SHP77 (cell line): ENCODE data around the gene LRMDA.

ENCODE experiments used
- DNase-seq, 2 experiments: peaks; one replicate each; lab custom pipeline; 2025; lab: John Stamatoyannopoulos, UW

The LRMDA gene

DNA sequence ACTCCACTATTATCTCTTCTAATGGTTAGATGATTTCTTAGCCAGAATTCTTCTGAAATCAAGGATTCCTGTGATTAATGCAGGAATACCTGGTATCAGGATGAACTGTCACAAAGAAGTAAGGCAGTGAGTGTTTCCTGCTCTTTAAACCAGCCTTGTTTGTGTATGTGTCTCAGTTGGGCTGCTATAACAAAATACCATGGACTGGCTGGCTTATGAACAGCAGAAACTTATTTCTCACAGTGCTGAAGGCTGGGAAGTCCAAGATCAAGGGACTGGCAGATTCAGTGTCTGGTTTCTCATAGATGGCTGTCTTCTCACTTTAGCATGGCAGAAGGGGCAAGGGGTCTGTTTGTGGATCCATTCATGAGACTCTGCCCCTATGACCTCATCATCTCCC lies 42.7 kb downstream of the LRMDA start:
- no peak for DNase-seq

DNA sequence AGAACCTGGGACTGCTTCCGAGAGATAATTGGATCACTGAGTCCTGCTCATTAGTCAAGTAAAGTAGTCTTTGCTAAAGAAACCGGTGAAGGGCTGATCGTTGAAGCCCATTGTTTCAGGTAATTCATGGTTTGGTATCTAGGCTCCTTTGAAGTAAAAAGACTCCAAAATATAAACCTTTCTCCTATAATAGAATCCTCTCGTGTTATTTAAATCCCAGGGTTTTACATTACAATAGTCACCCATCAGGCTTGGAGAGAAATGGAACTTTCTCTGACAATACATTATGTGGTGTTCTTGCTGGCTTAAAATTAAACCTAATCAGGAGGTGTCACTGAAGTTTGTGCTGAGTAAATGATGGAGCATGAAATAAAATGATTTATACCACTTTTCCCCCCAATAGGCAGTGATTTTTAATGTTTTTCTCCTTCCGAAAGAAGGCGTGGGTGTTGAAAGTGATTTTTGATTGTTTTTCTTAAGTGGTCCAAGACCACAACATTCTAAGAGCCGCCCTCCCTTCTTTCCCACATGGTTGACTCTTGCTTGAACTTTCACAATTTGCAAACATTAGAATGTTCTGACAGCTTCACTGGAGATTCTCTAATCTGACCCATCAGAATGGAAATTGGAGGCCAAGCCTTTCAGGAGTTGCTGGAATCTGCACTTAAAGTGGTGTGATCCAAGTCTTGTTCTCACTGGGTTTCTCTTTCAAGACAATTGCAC lies 44.2 kb downstream of the LRMDA start:
- DNase-seq, result no peak

DNA sequence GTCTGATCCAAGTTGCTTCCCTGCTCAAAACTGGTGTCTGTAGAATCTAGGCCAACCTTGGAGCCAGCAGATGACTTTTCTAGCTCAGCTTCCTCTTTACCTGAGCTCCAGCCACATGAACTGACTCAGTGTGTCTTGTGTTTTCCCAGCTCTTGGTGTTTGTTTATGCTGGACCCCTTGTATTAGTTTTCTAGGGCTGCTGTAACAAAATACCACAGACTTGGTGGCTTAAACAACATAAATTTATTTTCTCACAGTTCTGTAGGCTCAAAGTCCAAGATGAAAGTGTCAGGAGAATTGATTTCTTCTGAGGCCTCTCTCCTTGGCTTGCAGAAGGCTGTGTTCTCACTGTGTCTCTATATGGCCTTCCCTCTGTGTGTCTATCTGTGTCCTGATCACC lies 45.1 kb downstream of the LRMDA start:
- no peak for DNase-seq

DNA sequence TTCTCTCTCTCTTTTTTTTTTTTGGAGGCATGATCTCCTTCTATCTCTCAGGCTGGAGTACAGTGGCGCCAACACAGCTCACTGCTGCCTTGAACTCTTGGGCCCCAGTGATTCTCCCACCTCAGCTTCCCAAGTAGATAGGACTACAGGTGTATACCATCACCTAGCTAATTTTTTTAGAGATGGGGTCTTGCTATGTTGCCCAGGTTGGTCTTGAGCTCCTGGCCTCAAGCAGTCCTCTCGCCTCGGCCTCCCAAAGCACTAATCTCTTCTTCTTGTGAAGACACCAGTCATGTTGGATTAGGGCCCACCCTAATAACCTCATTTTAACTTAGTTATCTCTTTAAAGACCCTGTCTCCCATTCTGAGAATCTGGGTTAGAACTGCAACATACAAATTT lies 45.6 kb downstream of the LRMDA start:
- no peak for DNase-seq

DNA sequence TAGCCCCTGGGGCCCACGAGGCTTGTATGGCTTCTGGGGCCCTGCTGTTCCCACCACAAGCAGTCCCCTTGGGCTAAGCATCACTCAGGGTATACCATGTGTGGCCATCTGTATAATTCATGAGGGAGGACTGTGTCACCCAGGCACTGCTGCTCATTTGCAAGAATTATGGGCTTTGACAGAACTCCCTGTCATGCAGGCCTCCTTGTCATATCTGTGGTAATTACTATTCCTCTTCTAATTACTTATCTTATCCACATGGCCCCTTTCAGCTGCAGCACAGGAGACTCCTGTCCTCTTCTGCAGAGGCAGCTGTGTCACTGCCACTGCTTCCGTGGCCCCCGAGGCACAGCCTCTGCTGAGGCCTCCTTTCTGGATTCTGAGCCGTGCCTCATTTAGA lies 46.3 kb downstream of the LRMDA start:
- no peak for DNase-seq

DNA sequence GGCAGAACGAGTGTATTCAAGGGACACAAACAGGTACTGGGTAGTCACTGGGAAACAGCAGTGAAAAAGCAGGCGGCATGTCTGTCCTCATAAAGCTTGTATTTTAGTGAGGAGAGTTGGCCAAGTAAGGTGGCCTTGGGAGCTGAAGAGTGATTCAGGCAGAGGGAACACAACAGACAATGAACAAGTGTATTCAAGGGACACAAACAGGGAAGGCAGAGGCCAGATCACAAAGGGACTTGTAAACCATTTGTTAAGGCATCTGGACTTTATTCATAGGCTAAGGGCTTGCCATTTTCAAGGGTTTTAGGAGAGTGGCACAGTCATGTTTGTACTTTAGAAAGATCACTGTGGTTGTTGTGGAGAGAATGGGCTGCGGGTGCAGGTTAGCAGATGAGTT lies 49.0 kb downstream of the LRMDA start:
- no peak for DNase-seq

DNA sequence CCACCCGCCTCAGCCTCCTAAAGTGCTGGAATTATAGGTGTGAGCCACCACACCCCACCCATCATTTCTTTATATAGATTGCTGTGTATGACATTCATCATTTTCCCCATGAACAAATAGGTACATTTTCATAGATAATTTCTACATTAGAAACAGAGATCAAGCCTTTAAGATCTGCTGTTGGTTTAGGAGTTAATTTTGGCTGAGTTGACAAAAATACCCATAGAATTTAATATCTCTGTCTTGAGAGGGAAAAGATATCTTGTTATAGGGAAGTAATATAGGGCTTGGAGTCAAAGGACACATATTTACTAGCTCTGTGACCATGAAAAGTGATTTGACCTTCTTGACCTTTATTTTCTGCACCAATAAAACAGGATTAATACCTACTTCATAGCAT lies 51.8 kb downstream of the LRMDA start:
- no peak for DNase-seq

DNA sequence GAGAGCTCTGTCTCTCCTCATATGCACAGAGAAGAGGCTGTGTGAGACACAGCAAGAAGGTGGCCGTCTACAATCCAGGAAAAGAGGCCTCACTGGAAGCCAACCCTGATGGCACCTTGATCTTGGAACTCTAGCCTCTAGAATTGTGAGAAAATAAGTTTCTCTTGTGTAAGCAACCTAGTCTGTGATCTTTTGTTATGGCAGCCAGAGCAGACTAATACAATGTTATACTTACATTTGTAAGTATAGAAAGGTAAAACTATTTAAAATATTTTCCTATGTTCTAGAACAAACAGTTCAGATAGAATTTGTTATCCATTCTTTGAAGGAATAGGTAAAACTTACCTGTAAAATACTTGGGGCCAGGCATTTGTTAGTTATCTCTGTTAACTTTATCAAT lies 53.3 kb downstream of the LRMDA start:
- no peak for DNase-seq

DNA sequence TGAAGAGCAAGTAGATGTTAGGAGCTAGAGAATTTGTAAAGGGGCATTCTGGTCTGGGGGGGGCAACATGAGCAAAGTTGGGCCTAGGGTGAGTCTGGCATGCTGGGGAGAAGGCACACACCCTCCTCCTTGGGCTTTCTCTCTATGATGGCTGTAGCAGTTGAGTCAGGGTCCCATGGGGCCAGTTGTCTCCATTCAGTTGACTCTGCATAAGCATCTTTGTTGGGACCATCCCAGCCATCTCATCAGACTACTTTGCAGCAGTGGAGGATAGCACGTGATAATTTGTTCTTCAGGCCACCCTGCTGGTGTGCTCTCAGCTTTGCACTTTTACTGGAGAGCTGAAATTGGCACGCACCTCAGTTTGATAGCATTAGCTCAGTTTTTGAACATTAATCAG lies 55.2 kb downstream of the LRMDA start:
- DNase-seq, result no peak

DNA sequence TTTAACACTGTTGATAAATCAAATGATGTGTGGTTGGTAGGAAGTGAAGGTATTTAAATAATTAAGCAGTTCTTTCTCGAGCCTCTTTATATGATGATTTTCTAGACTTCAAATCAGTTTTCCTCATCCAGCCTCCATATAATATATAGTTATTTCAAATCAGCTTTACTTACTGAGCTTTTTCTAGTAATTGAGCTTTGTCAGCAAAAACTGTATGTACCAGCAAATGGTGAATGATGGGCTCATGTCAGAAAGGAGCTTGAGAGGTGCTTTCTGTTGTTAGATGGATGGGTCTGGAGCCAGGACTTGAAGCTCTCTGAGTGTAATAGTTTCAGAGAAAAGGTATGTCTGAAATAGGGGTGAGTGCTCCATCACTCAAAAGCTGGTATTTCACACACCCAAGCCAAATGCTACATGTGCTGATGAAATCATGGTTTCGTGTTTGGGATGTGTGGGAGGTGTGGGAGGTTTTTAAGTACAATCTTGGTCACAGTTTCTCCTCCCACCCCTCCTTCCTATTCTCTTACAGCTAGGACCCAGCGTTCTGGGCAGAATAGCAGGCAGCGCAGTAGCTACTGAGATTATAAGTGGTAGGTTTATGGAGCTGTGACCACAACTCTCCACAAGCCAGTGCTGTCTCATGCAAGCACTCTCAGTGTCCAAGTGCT lies 55.8 kb downstream of the LRMDA start:
- DNase-seq, result no peak

DNA sequence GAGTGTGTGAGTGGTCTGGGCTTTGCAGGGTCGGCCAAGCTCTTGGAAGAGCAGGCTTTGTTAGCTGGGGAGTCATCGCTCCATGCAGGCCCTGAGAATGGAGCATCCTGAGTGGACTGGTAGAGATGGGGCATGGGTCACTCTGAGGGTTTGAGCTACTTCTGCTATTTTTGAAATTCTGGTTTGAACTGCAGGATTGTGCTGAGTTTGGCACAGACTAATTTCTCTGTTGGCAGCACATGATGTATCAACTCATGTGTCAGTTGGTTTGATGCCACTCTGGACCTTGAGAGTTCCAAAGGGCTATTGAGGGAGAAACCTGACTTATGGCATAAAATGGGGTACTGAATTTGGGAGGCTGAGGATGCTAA lies 56.3 kb downstream of the LRMDA start:
- no peak for DNase-seq

DNA sequence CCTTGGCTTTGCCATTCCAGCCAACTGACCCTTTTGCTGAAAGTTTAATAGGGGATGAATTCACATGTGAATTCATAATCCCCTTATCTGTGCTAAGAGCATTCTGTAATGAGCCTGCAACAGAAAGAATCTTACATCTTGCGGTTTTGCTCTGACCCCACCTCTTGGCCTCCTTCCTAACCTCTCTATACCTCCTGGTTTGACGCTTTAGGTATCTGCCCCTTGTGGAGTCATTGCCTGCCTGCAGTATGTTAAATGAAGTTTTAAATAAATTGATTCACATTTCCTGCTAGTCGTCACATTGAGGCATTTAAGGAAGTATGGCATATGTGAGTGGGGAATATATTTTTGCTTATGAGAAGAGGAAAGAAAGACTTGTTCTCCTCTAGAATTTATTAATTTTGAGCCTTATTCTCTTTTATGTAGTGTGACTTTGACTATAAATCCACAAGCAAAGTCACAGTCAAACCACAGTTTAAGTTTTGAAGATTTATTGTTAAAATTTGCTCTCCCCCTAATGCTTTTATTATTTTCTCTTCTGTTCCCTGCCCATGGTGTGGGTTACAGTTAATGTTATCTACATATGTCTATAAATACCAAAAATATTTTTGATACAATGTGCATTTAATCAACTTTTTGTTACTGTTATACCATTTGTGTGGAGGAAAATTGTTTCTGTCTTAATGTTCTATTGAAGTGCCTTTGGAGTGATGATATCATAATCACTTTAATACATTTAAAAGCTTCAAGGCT lies 60.9 kb downstream of the LRMDA start:
- DNase-seq, result no peak

DNA sequence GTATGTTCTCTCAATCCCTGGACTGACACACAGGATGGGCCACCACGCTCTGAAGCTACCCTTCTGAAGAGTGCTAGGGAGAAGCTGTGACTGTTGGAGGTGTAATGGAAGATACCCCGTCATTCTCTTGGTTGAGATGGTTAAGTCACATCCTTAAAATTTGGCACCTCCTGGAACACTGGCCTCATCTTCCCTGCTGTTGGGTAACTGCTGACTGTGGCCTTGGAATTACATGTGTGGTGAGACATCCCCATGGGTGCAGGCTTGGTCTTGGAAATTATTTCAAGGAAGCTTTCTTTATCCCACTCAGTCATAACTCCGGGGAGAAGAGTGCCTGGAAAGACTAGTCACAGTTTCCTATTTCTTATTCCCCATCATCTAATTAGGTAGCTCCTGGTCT lies 62.0 kb downstream of the LRMDA start:
- DNase-seq, result no peak

DNA sequence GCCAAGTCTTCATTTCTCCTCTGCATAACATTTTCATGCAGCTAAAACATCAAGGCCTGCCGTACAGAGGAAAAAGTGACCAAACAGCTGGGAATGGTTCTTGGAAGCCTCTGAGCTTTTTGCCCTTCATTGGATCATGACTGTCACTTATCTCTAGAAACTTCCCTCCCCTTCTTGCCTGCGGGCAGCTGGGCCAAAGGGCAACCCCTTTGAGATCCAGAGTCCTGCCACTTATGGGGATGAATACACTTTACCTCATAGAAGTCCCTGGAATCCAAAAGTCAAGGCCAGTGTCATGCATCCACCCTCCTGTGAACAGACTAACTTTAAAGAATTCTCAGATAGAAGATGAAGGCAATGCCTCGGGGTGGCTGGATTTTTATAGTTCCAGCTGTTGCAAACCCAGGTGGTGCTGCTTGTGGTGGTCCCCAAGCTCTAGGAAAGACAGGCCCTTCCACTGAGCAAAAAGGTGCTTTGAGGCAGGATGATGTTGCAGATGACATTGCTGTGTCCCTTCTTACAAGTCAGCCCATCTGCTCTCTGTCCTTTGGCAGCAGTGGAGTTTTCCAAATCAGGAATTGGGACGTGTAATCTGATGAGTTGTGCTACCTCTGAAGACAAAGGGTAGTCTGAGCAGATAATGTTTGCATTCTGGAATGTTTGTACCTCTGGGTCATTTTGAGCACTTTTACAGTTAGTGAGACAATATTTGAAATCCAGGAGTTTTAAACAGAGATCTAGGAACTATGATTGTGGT lies 64.2 kb downstream of the LRMDA start:
- no peak for DNase-seq

DNA sequence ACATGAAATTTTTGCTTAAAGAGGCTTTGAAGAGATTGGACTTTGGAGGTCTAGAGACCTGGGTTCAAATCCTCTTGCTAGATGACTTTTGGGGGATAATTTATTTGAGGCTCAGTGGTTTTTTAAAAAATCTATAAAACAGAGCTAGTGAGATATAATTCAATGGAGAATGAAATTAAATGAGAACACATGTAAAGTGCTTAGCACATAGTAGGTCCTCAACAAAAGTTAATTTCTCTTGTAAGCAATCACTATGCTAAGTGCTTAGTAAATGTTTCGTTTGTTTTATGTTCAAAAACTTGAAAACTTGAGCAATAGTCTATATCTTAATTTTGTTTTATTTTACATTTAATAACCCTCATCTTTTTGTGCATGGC lies 64.8 kb downstream of the LRMDA start:
- DNase-seq, result no peak

DNA sequence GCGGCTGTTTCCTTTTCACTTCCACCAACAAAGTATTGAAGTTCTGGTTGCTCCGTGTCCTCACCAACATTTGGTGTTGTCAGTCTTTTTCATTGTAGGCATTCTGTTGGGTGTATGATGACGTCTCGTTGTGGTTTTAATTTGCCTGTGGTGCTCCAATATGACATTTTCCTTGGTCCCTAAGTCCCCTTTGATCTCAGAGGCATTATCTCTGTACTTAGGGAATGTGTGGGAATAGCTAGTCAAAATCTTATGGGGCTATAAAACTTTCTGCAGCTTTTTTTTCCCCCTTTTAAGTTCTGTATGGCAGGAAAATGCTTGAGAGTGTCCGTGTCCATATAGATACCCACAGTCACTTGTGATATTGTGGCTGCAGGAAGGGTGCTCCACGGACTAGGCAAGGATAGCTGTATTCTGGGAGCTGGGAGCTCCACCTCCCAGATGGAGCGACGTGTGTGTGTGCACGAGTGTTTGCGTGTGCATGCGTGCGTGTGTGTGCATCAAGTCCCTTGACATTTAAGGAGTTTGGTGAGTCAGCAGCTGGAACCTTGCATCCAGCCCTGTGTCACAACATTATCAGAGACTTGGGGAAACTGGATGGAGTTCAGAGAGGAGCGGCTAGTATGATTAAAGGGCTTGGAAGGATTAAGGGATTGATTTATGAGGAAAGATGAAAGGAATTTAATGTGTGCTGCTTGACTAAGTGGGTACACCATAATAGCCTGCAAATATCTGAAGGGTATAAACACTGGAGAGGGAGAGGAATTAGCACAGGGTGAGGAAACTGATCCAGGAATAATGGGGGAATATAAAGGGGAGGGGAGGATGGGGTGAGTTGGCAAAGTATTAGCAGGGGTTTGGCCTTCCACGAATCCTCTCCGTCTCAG lies 66.8 kb downstream of the LRMDA start:
- no peak for DNase-seq

DNA sequence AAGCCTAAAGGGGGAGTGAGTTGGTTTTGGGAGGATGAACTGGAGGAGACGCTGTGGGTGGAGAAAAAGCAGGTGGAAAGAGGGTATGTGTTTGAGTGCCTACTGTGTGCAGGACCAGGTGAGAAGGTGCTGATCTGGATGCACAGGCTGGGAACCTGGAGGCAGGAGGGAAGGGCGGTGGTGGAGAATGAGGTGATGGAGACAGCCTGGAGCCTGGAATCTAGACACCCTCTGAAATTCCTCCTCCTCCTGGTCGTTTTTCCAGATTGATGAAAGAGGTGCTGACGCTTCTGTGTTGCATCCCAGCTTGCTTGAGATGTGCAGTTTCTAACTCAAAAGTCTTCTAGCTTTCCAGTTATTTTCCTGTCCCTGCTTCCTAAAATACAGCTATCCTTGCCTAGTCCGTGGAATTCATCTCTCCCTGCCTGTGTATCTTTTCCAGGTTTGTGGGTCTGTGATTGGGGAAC lies 67.5 kb downstream of the LRMDA start:
- no peak for DNase-seq

DNA sequence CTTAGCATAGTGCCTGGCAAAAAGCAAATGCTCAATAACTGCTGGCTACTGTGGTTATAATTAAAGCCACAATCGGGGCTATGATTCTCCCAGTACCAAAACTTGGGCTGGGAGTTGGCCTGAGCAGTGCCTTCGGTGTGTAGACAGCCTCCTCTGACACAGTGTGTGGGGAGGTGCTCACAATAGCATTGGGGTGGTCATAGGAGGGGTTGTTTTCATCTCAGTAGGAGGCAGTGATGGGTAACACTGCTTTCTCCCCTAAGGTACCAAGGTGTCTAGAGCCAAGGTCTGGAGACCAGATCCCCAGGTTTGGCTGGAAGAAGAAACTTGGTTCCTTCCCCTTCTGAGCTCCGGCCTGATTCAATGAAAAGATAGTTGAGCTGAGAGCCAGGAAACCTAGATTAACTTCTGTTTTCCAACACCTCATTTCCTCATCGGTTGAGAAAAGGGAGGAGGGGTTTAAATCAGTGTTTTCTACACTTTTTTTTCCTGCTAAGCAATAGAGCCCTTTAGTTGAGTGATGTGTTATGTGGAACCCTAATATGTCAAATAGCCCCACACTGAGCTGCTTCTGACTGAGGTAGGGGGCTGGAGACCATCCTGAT lies 68.2 kb downstream of the LRMDA start:
- no peak for DNase-seq

DNA sequence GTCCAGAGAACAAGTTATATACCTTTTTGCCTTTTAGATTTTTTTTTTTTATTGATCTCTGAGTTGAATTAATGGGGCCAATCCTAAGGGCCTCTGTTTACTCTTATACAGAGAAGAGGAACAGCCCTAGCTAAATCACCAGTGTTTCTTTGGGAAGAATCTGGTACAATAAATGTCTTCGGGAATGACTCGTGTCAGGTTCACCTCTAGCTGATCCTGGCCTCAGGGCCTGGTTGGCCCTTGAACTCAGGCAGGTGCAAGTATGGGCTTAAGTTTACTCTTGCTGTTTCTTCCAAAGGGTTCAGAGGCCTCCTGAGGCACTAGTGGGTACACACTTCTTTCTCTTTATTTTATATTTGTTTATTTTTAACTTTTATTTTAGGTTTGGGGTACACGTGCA lies 71.0 kb downstream of the LRMDA start:
- no peak for DNase-seq

DNA sequence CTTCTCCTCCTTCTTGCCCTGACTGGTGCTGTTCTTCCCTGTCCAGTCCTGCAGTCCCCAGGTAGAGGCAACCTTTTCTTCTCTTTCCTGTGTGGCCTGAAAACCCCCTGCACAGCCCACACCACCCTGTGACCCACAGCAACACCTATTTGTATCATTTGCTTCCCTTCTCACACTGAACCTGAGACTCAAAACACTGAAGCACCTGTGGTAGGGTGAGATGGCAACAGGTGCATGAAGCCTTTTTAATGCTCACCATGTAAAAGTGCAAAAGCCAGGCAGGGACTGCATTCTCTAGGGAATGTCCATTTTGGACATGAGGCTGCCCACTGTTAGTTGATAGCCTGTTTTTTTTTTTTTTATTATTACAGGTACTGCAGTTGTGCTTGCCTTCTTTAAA lies 71.4 kb downstream of the LRMDA start:
- DNase-seq, result no peak

DNA sequence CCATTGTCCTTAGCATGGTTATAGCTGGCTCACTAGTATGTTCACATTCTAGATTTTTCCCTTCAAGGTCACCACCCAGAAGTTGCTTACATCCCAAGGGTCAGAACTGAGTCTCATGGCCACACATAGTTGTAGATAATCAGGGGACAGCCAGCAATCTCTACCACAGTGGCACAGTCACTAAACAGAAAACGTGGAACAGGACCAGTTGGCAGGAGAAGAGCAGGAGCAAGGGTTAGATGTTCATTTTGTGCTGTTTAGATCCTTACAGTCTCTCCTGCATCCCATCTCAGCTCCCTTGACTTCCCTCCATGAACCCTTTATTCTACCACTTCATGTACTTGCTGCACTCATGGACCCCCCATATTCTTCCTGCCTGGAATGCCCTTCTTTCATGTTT lies 73.9 kb downstream of the LRMDA start:
- DNase-seq, result no peak
